H54 (cell line): ENCODE data around the gene MYH11.
"Not testable (repeated sequence)": the region's sequence is repeated elsewhere in the genome, so short reads cannot be mapped to it uniquely, and the experiment has no call there.

Experiments used
- DNase-seq: peaks from one replicate; pipeline ENCODE4 v3.0.0; 2011; ENCODE audit warnings: low spot score, mixed read lengths; ENCODE audit not compliant: insufficient read length
- FAIRE-seq: peaks from 3 replicates; lab custom pipeline; 2011; peaks lifted over from hg19 to GRCh38; lab: Jason Lieb, UNC
- POLR2A ChIP-seq: IDR thresholded peaks from 2 replicates; pipeline ENCODE4 v1.6.1; 2011; ENCODE audit warnings: low read depth, mild to moderate bottlenecking, low read length

Gene MYH11

GRCh38 chr16:15817446-15817845 lies 39.4 kb downstream of the MYH11 start:
- DNase-seq (no peak), FAIRE-seq (no peak)
- no peak for TF ChIP-seq POLR2A

GRCh38 chr16:15816228-15816627 lies 40.6 kb downstream of the MYH11 start:
- no peak for FAIRE-seq
- DNase-seq, result no peak
- TF ChIP-seq POLR2A, result no peak

- DNase-seq, FAIRE-seq: not testable (repeated sequence)
Measured at GRCh38 chr16:15812401-15812750, 44.5 kb downstream of the MYH11 start.

GRCh38 chr16:15811481-15812400 lies 45.1 kb downstream of the MYH11 start:
- no peak for FAIRE-seq
- TF ChIP-seq POLR2A, result no peak
- DNase-seq, result no peak

- no peak for FAIRE-seq
- TF ChIP-seq POLR2A, result no peak
- DNase-seq, result no peak
Measured at GRCh38 chr16:15810949-15811348, 45.9 kb downstream of the MYH11 start.

- TF ChIP-seq POLR2A, result no peak
- DNase-seq, result no peak
- no peak for FAIRE-seq
Measured at GRCh38 chr16:15810411-15810810, 46.4 kb downstream of the MYH11 start.

GRCh38 chr16:15809297-15809696 lies 47.5 kb downstream of the MYH11 start:
- not testable (repeated sequence) for DNase-seq, FAIRE-seq

- no peak for DNase-seq
- no peak for TF ChIP-seq POLR2A
Measured at GRCh38 chr16:15808071-15808470, 48.8 kb downstream of the MYH11 start.

GRCh38 chr16:15807603-15808009 lies 49.2 kb downstream of the MYH11 start:
- DNase-seq, result no peak
- no peak for FAIRE-seq
- no peak for TF ChIP-seq POLR2A

More at GRCh38 chr16:15808071-15808470, 48.8 kb downstream of the MYH11 start:
- no peak for FAIRE-seq

- FAIRE-seq (no peak), DNase-seq (no peak)
- no peak for TF ChIP-seq POLR2A
Measured at GRCh38 chr16:15803618-15804017, 53.2 kb downstream of the MYH11 start.

- TF ChIP-seq POLR2A, result no peak
- DNase-seq (no peak), FAIRE-seq (no peak)
Measured at GRCh38 chr16:15799851-15800495, 56.9 kb downstream of the MYH11 start.

- DNase-seq, result no peak
- FAIRE-seq, result no peak
- no peak for TF ChIP-seq POLR2A
Measured at GRCh38 chr16:15798671-15799070, 58.2 kb downstream of the MYH11 start.

- FAIRE-seq (no peak), DNase-seq (no peak)
- TF ChIP-seq POLR2A, result no peak
Measured at GRCh38 chr16:15796885-15797284, 59.9 kb downstream of the MYH11 start.

GRCh38 chr16:15795615-15796014 lies 61.2 kb downstream of the MYH11 start:
- no peak for DNase-seq
- TF ChIP-seq POLR2A, result no peak
- FAIRE-seq, result no peak

GRCh38 chr16:15792563-15792971 lies 64.3 kb downstream of the MYH11 start:
- DNase-seq, result no peak

More at GRCh38 chr16:15792563-15792971, 64.3 kb downstream of the MYH11 start:
- no peak for FAIRE-seq
- TF ChIP-seq POLR2A, result no peak
